B cell (primary cell): Measurements from ENCODE around the gene DNAH8. TPM values are rescaled to one million over a fixed set of nuclear protein-coding genes. Genes with fewer than 3 reads are reported as not detected.

Experiments used
- ATAC-seq: fragments of 200-7000 bp; cut with Tn5 transposase; one replicate; pipeline ENCODE4 v1.10.0; 2021; ENCODE audit warnings: low read depth, mild to moderate bottlenecking, moderate number of reproducible peaks, moderate library complexity
- CTCF ChIA-PET: fragments of 350-600 bp; sonication (Branson Sonifier 250); formaldehyde crosslinking; loops from one replicate; lab custom pipeline; 2021; ENCODE audit warnings: antibody characterized with exemption, inconsistent platforms; lab: Charles Lee
- POLR2A ChIA-PET: fragments of 350-600 bp; sonication (Branson Sonifier 250); formaldehyde crosslinking; loops from one replicate; lab custom pipeline; 2021; ENCODE audit warnings: antibody characterized with exemption; lab: Charles Lee
- DNase-seq: peaks from one replicate; pipeline ENCODE4 v3.0.0; 2013
- H2AFZ ChIP-seq: 2 replicates; pipeline ENCODE4 v1.6.1; 2012; ENCODE audit warnings: mild to moderate bottlenecking, low read depth, low read length; ENCODE audit not compliant: insufficient read depth, poor library complexity, severe bottlenecking
- H3K27ac ChIP-seq, 2 donors: 1 replicate in 1 of 2; 2 replicates in 1 of 2; pipeline ENCODE4 v1.5.1; 2012 to 2013; ENCODE audit warnings: low read length in 2 of 2, mild to moderate bottlenecking in 2 of 2, moderate library complexity in 1 of 2
- H3K27me3 ChIP-seq, 4 experiments: fragments of 200-600 bp in 1 of 4; sonication (generic) in 1 of 4; replicated peaks in 1 of 4; 1 replicate in 2 of 4; 2 replicates in 2 of 4; pipeline versions ENCODE4 v1.6.1 to v1.7.0; 2013 to 2016; ENCODE audit warnings: low read length in 3 of 4, mild to moderate bottlenecking in 2 of 4, mixed read lengths in 1 of 4, moderate library complexity in 1 of 4; ENCODE audit not compliant: insufficient read depth in 4 of 4, control insufficient read depth in 3 of 4; ENCODE audit errors: control extremely low read depth in 1 of 4
- H3K36me3 ChIP-seq, 2 experiments: replicated peaks in 1 of 2; 1 replicate in 1 of 2; 2 replicates in 1 of 2; pipeline versions ENCODE4 v1.6.1 to v1.7.1; 2013; ENCODE audit warnings: low read length in 1 of 2; ENCODE audit not compliant: insufficient read depth in 2 of 2, control insufficient read depth in 1 of 2; ENCODE audit errors: control extremely low read depth in 1 of 2, extremely low read depth in 1 of 2
- H3K4me1 ChIP-seq, 2 donors: fragments of 200-600 bp in 1 of 2; sonication (generic) in 1 of 2; 1 replicate in 1 of 2; 2 replicates in 1 of 2; pipeline versions ENCODE4 v1.5.1 to v1.6.1; 2013 to 2017; ENCODE audit warnings: low read length in 2 of 2; ENCODE audit not compliant: control insufficient read depth in 2 of 2, insufficient read depth in 2 of 2
- H3K4me2 ChIP-seq: replicated peaks from 2 replicates; pipeline ENCODE3; 2012; ENCODE audit warnings: mild to moderate bottlenecking, low read depth, low read length; ENCODE audit not compliant: poor library complexity, severe bottlenecking
- H3K4me3 ChIP-seq, 5 experiments: fragments of 200-600 bp in 1 of 5; sonication (generic) in 1 of 5; 1 replicate in 3 of 5; 2 replicates in 2 of 5; pipeline versions ENCODE4 v1.5.1 to v1.7.0; 2011 to 2016; ENCODE audit warnings: low read length in 4 of 5, mild to moderate bottlenecking in 4 of 5, low read depth in 2 of 5, control low read depth in 1 of 5, moderate library complexity in 1 of 5; ENCODE audit not compliant: insufficient read depth in 1 of 5; ENCODE audit errors: control extremely low read depth in 1 of 5, extremely low read depth in 1 of 5
- H3K79me2 ChIP-seq: fragments of 200-600 bp; sonication (generic); one replicate; pipeline ENCODE4 v1.6.0; 2016; ENCODE audit warnings: low read length; ENCODE audit not compliant: control insufficient read depth, insufficient read depth
- H3K9ac ChIP-seq: fragments of 200-600 bp; sonication (generic); 2 replicates; pipeline ENCODE4 v1.6.1; 2017; ENCODE audit warnings: mild to moderate bottlenecking, low read length, moderate library complexity
- H3K9me3 ChIP-seq, 3 donors: one replicate each; pipeline versions ENCODE4 v1.6.1 to v1.7.1; 2013; ENCODE audit warnings: low read length in 2 of 3; ENCODE audit not compliant: control insufficient read depth in 2 of 3, insufficient read depth in 1 of 3; ENCODE audit errors: control extremely low read depth in 1 of 3
- H4K20me1 ChIP-seq: 2 replicates; pipeline ENCODE4 v1.6.0; 2012; ENCODE audit warnings: mild to moderate bottlenecking, low read length; ENCODE audit not compliant: insufficient read depth, control insufficient read depth, poor library complexity, severe bottlenecking
- H3K27ac Mint-ChIP-seq: one replicate; pipeline ENCODE4 v1.8.0; 2021; ENCODE audit warnings: mixed read lengths
- H3K27me3 Mint-ChIP-seq: one replicate; pipeline ENCODE4 v1.8.0; 2021; ENCODE audit warnings: mixed read lengths
- H3K4me1 Mint-ChIP-seq: one replicate; pipeline ENCODE4 v1.8.0; 2021; ENCODE audit warnings: mixed read lengths
- H3K4me3 Mint-ChIP-seq: one replicate; pipeline ENCODE4 v1.8.0; 2021; ENCODE audit warnings: mixed read lengths
- H3K9me3 Mint-ChIP-seq: one replicate; pipeline ENCODE4 v1.8.0; 2022; ENCODE audit warnings: mixed read lengths; ENCODE audit not compliant: insufficient read depth
- CTCF ChIP-seq: fragments of 200-600 bp; IDR thresholded peaks from one replicate; pipeline ENCODE4 v1.8.0; 2022; ENCODE audit warnings: antibody characterized with exemption, mild to moderate bottlenecking
- EZH2 ChIP-seq: IDR thresholded peaks from 2 replicates; pipeline ENCODE4 v1.6.1; 2012; ENCODE audit warnings: borderline replicate concordance, low read depth, mild to moderate bottlenecking, moderate library complexity, low read length; ENCODE audit not compliant: insufficient read depth, poor library complexity, severe bottlenecking
- WGBS: methylation state at CpG from one replicate; pipeline ENCODE4 v1.1.5; 2013; ENCODE audit warnings: missing lambda C conversion rate; ENCODE audit not compliant: insufficient coverage; 5-methylcytosine and 5-hydroxymethylcytosine counted together
- intact Hi-C: fragments of 100-400 bp; cut with micrococcal nuclease; formaldehyde crosslinking; loops from one replicate; pipeline ENCODE4 v1.10.0; 2022
- polyA plus RNA-seq: library from polyadenylated mRNA; depleted of rRNA; stranded (reverse); fragments of >200 nt; gene quantifications from 2 replicates; pipeline ENCODE4 v1.2.3, GENCODE V29; 2012
- total RNA-seq, 2 donors: library from RNA; stranded (reverse); fragments of 120-200 nt in 1 of 2; gene quantifications; 1 replicate in 1 of 2; 2 replicates in 1 of 2; pipeline versions ENCODE4 v1.2.3 to v1.2.4, GENCODE V29; 2013 to 2022

Gene DNAH8
- total and polyA plus RNA-seq, 2 donors (not counting 1 experiment from before 2014, with no cell fraction given), result 0.69 to 1.1 TPM

GRCh38 chr6:39077882-39078594 lies 362.9 kb downstream of the DNAH8 start:
- intact Hi-C loops, result no loop called here
- Histone ChIP-seq H4K20me1 (no peaks in the 10 kb centered on the region), H3K27me3 (no peaks in the 10 kb centered on the region), H3K4me2 (no peak overlapping the region), H3K4me1 (no peaks in the 10 kb centered on the region), H3K4me3 (no peak overlapping the region), H2AFZ (no peak overlapping the region), H3K79me2 (no peaks in the 10 kb centered on the region), H3K36me3 (no peaks in the 10 kb centered on the region), H3K27ac (no peak overlapping the region), H3K9me3 (no peaks in the 10 kb centered on the region), H3K9ac (no peak overlapping the region)
- POLR2A ChIA-PET, result no interaction called here
- Mint-ChIP-seq H3K27me3 (peaks cover 4% of the 10 kb centered on the region), H3K4me1 (no peaks in the 10 kb centered on the region), H3K27ac (no peak overlapping the region), H3K9me3 (no peaks in the 10 kb centered on the region), H3K4me3 (no peak overlapping the region)
- CTCF ChIA-PET, result interaction anchor here (1.6 kb wide), 1 partner anchor 10 kb away, joined by 5 read pairs; no protein-coding TSS in a partner anchor
- TF ChIP-seq CTCF (no peak), EZH2 (no peak)
- 88% methylated on average over 11 of the region's 11 CpGs for WGBS
- ATAC-seq, result no peak
- no peak for DNase-seq

GRCh38 chr6:39078695-39079094 lies 363.6 kb downstream of the DNAH8 start:
- Mint-ChIP-seq H3K4me1 (no peaks in the 10 kb centered on the region), H3K27me3 (peaks cover 7% of the 10 kb centered on the region), H3K27ac (no peak overlapping the region), H3K4me3 (no peak overlapping the region), H3K9me3 (no peaks in the 10 kb centered on the region)
- Histone ChIP-seq H2AFZ (no peak overlapping the region), H3K9ac (no peak overlapping the region), H3K79me2 (no peaks in the 10 kb centered on the region), H3K36me3 (no peaks in the 10 kb centered on the region), H3K27ac (no peak overlapping the region), H3K4me3 (no peak overlapping the region), H3K9me3 (no peaks in the 10 kb centered on the region), H3K4me1 (no peaks in the 10 kb centered on the region), H3K27me3 (no peaks in the 10 kb centered on the region), H4K20me1 (no peaks in the 10 kb centered on the region), H3K4me2 (no peak overlapping the region)
- intact Hi-C loops, result no loop called here
- DNase-seq (no peak), ATAC-seq (no peak)
- 94% methylated on average over 2 of the region's 3 CpGs for WGBS
- ChIA-PET POLR2A (no interaction called here), CTCF (interaction anchor here (1.6 kb wide), 1 partner anchor 9 kb away, joined by 5 read pairs; no protein-coding TSS in a partner anchor)
- TF ChIP-seq CTCF (no peak), EZH2 (no peak)
